ENCODE measurements around the gene CDK6. TPM values are rescaled to one million over a fixed set of nuclear protein-coding genes. Genes with fewer than 3 reads are reported as not detected.

CDK6 gene
- polyA plus RNA-seq, 1 donor (not counting 4 experiments of a cell fraction or from before 2014, with no cell fraction given), result 53.5 TPM

DNA sequence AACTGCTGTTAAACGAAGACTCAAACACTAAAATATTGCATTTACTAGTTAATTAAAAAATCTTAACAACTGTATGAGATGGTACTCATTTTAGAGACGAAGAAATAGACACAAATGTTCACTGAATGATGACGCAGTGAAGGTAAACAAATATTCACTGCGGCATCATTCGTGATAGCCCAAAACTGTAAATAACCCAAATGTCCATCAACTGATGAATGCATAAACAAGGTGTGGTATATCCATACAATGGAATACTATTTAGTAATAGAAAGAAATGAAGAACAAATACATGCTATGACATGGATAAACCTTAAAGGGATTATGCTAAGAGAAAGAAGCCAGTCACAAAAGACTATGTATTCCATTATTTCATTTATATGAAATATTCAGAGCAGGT lies 51.4 kb downstream of the CDK6 start:
- peaks cover 2% of the 10 kb centered on the region for H3K9me1 ChIP-seq (ENCODE audit: control insufficient read depth, extremely low read depth, insufficient read depth, low read length)
- H3K79me2 ChIP-seq (ENCODE audit: control insufficient read depth, insufficient read depth, low read length), result peaks cover 98% of the 10 kb centered on the region
- H3K4me2 ChIP-seq (ENCODE audit: control insufficient read depth, extremely low read depth, insufficient read depth, low read depth, low read length), result no peak overlapping the region
- H3K9ac ChIP-seq (ENCODE audit: control insufficient read depth, extremely low read depth, insufficient read depth, low read length), result no peak overlapping the region
- dilution Hi-C loops (cut with MboI; ENCODE audit: extremely low pct_ligation_motif_present, low sequenced_read_pairs), result no loop called here
- no peak overlapping the region for H3K4me3 ChIP-seq (ENCODE audit: control insufficient read depth in 2 of 3, extremely low read depth in 1 of 3, insufficient read depth in 2 of 3, low read depth in 1 of 3, low read length in 3 of 3)
- H2AFZ ChIP-seq (ENCODE audit: control insufficient read depth, low read length), result no peak overlapping the region
- H3K36me3 ChIP-seq (ENCODE audit: control insufficient read depth in 2 of 2, extremely low read depth in 1 of 2, insufficient read depth in 2 of 2, low read length in 2 of 2), result peaks cover 0 to 2% of the 10 kb centered on the region in 2 experiments
- H3K27ac ChIP-seq (ENCODE audit: control insufficient read depth, insufficient read depth, low read length), result no peak overlapping the region
- DNase-seq (ENCODE audit: low read depth, low spot score), result no peak
- TF ChIP-seq EZH2 (IDR thresholded peaks at IDR 0.05; ENCODE audit: low read length), result no peak
- TF ChIP-seq, protein P1, sequence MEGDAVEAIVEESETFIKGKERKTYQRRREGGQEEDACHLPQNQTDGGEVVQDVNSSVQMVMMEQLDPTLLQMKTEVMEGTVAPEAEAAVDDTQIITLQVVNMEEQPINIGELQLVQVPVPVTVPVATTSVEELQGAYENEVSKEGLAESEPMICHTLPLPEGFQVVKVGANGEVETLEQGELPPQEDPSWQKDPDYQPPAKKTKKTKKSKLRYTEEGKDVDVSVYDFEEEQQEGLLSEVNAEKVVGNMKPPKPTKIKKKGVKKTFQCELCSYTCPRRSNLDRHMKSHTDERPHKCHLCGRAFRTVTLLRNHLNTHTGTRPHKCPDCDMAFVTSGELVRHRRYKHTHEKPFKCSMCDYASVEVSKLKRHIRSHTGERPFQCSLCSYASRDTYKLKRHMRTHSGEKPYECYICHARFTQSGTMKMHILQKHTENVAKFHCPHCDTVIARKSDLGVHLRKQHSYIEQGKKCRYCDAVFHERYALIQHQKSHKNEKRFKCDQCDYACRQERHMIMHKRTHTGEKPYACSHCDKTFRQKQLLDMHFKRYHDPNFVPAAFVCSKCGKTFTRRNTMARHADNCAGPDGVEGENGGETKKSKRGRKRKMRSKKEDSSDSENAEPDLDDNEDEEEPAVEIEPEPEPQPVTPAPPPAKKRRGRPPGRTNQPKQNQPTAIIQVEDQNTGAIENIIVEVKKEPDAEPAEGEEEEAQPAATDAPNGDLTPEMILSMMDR (optimal IDR thresholded peaks at IDR 0.05 in 1 of 3, IDR thresholded peaks at IDR 0.05 in 1 of 3, conservative IDR thresholded peaks at IDR 0.05 in 1 of 3; ENCODE audit: extremely low read depth in 1 of 3, insufficient read depth in 2 of 3, low read length in 3 of 3), result no peak
- no peaks in the 10 kb centered on the region for H3K4me1 ChIP-seq (ENCODE audit: control insufficient read depth, extremely low read depth, insufficient read depth, low read length)
- no peaks in the 10 kb centered on the region for H3K27me3 ChIP-seq (ENCODE audit: control insufficient read depth, extremely low read depth, insufficient read depth, low read length)
- peaks cover 7% of the 10 kb centered on the region for H3K9me3 ChIP-seq (ENCODE audit: control insufficient read depth, low read depth, low read length)
- peaks cover 17% of the 10 kb centered on the region for H4K20me1 ChIP-seq (ENCODE audit: control insufficient read depth, extremely low read depth, insufficient read depth, low read length)
- FAIRE-seq, result no peak

DNA sequence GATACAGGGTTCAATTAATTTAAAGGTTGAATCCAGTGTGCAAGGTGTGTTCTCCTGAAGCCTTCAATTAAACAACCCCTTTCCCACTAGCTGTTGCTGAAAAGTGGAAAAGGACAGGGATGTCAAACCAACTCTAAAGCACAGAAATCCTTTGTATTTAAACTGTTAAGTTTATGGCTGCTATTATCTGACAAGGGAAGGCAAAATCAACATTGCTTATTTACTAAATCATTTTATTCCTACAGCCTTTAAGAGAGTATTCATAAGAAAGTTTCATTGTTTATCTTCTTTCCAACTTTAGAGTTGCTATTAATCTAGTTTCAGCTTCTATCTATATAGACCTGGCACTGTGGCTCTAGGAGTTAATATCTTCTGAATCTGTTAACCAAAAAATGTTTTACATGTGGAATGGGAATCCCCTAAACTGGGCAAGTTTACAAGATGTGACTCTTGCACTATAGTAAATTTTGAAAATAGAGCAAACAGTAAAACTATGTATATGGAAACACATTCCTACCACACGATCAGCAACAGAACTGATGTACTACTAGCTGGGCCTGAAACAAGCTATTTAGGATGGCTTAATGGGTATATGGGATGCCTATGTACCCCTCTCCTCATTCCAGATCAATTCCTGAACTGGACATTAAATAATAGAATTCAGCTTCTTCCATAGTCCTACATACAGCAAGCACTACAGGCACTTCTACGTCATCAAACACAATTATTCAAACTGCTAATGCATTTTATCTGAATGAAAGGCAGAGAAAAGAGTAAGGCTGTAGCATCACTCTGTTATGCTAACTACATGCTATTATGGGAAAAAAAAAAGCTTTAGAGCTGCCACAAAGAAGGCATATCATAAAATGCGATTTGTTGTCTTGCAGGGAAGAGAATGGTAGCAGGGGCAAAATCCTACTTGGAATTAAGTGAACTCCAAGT lies 52.8 kb downstream of the CDK6 start:
- Histone ChIP-seq H2AFZ (ENCODE audit: control insufficient read depth, low read length) (no peak overlapping the region), H3K9ac (ENCODE audit: control insufficient read depth, extremely low read depth, insufficient read depth, low read length) (no peak overlapping the region), H3K4me3 (ENCODE audit: control insufficient read depth in 2 of 3, extremely low read depth in 1 of 3, insufficient read depth in 2 of 3, low read depth in 1 of 3, low read length in 3 of 3) (no peak overlapping the region), H3K27me3 (ENCODE audit: control insufficient read depth, extremely low read depth, insufficient read depth, low read length) (no peaks in the 10 kb centered on the region), H3K4me2 (ENCODE audit: control insufficient read depth, extremely low read depth, insufficient read depth, low read depth, low read length) (no peak overlapping the region), H3K9me1 (ENCODE audit: control insufficient read depth, extremely low read depth, insufficient read depth, low read length) (peaks cover 2% of the 10 kb centered on the region), H3K79me2 (ENCODE audit: control insufficient read depth, insufficient read depth, low read length) (peaks cover 96% of the 10 kb centered on the region), H3K4me1 (ENCODE audit: control insufficient read depth, extremely low read depth, insufficient read depth, low read length) (no peaks in the 10 kb centered on the region), H3K9me3 (ENCODE audit: control insufficient read depth, low read depth, low read length) (peaks cover 2% of the 10 kb centered on the region), H4K20me1 (ENCODE audit: control insufficient read depth, extremely low read depth, insufficient read depth, low read length) (peaks cover 14% of the 10 kb centered on the region), H3K27ac (ENCODE audit: control insufficient read depth, insufficient read depth, low read length) (no peak overlapping the region), H3K36me3 (ENCODE audit: control insufficient read depth in 2 of 2, extremely low read depth in 1 of 2, insufficient read depth in 2 of 2, low read length in 2 of 2) (no peaks in the 10 kb centered on the region)
- FAIRE-seq, result no peak
- TF ChIP-seq, protein P1 (optimal IDR thresholded peaks at IDR 0.05 in 1 of 3, IDR thresholded peaks at IDR 0.05 in 1 of 3, conservative IDR thresholded peaks at IDR 0.05 in 1 of 3; ENCODE audit: extremely low read depth in 1 of 3, insufficient read depth in 2 of 3, low read length in 3 of 3), result no peak
- TF ChIP-seq EZH2 (IDR thresholded peaks at IDR 0.05; ENCODE audit: low read length), result no peak
- DNase-seq (ENCODE audit: low read depth, low spot score), result no peak
- dilution Hi-C loops (cut with MboI; ENCODE audit: extremely low pct_ligation_motif_present, low sequenced_read_pairs), result no loop called here

Measured in keratinocyte (primary cell).